Fibroblast of lung (primary cell): ENCODE measurements around the gene CEP63.

Experiments
- EZH2 ChIP-seq: IDR thresholded peaks from 2 replicates; pipeline ENCODE4 v1.5.1; 2012; ENCODE audit warnings: low read length, control low read depth, mild to moderate bottlenecking; ENCODE audit errors: missing control alignments
- TF ChIP-seq, protein P1 (sequence below), 2 donors: IDR thresholded peaks in 1 of 2; conservative IDR thresholded peaks in 1 of 2; 1 replicate in 1 of 2; 2 replicates in 1 of 2; pipeline ENCODE4 v1.5.1; 2011 to 2012; ENCODE audit warnings: low read length in 2 of 2, control low read depth in 1 of 2, inconsistent platforms in 1 of 2, low read depth in 1 of 2, mild to moderate bottlenecking in 1 of 2

GRCh38 chr3:134448664-134449063 is 37.2 kb upstream of the CEP63 start:
- TF ChIP-seq, protein P1, sequence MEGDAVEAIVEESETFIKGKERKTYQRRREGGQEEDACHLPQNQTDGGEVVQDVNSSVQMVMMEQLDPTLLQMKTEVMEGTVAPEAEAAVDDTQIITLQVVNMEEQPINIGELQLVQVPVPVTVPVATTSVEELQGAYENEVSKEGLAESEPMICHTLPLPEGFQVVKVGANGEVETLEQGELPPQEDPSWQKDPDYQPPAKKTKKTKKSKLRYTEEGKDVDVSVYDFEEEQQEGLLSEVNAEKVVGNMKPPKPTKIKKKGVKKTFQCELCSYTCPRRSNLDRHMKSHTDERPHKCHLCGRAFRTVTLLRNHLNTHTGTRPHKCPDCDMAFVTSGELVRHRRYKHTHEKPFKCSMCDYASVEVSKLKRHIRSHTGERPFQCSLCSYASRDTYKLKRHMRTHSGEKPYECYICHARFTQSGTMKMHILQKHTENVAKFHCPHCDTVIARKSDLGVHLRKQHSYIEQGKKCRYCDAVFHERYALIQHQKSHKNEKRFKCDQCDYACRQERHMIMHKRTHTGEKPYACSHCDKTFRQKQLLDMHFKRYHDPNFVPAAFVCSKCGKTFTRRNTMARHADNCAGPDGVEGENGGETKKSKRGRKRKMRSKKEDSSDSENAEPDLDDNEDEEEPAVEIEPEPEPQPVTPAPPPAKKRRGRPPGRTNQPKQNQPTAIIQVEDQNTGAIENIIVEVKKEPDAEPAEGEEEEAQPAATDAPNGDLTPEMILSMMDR (conservative IDR thresholded peaks at IDR 0.05 in 1 of 2, IDR thresholded peaks at IDR 0.05 in 1 of 2; ENCODE audit: low read depth in 1 of 2, low read length in 2 of 2): no peak
- no peak for TF ChIP-seq EZH2
